ENCODE results near the gene SBNO2. TPM values are rescaled to one million over a fixed set of nuclear protein-coding genes. Genes with fewer than 3 reads are reported as not detected.
A peak's percentile ranks its signal among the peaks of the same experiment; 100 is the strongest.
"Not testable (repeated sequence)": the region's sequence is repeated elsewhere in the genome, so short reads cannot be mapped to it uniquely, and the experiment has no call there.

The SBNO2 gene
- total RNA-seq, 1 experiment from 2014 or later: 18.8 TPM

DNA sequence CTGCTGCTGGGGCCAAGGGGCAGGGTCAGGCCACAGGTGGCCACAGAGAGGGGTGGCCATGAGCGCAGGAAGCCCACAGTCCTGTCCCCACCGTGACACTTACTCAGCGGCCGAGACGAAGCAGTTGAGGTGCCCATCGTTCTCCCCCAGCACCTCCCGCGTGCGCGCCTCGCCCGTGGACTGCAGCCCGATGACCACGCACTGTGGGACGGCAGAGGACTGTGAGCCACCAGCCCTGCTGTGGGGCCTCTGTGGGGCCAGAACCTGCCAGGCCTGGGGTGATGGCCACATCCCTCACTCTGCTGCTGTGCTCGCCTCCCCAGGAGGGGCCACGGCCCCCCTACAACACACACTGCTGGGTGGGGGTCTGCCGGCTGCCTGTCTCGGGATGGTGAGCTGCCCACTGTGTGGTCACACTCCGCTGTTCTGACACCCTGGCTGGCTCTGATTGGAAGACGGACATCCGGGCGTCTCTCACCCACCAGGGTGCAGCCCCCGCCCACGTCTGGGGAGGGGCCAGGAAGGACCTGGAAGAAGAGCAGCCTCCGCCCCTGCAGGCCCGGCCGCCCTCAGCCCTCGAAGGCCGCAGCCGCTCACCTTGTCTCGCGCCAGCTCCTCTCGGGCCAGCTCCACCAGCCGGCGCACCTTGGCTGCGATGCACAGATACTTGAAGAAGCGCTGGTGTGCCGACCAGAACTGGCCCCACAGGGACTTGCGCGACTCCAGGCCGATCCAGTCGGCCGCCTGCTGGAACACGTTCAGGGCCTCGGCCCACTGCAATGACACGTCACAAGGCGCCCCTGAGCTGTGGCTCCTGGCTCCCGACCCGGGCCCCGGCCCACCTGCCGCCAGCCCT lies 57.1 kb downstream of the SBNO2 start:
- DNase-seq (ENCODE audit: low read depth, low spot score): no peak
- in situ Hi-C loops (cut with HindIII; ENCODE audit: low pct_unique_long_range_greater_than_20kb, low sequenced_read_pairs): no loop called here

DNA sequence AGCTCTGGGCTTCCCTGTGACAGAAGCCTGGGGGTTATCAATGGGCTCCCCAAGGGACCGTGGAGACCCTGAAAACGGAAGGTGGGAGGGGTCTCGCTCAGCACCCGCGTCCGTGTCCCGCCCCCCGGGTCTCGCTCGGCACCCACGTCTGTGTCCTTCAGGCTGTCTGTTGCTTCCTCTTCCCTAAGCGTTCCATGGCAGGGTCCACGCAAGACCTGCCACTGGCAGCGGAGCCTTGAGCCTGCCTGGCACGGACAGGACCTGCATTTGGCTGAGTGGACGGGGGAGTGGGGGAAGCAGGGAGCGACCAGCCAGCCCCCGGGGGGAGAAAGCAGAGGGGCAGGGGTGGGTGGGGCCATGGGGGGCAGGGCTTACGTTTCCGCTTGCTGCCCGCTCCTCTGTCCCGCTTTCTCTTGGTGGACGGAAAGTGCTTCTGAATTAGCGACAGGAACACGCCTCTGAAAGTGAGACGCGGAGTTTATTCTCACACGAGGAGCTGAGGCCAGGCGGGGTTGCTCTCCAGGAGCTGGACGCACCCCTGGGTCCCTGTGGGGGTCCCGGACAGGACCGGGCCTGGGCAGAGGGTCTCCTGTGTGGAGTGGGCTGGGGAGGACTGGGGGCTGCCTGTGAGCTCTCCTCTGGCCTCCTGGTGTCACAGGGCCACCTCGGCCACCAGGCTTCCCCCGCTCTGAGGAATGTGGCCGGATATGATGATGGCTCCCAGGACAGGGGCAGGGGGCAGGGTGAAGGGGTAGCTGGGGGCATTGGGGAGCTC lies 58.2 kb downstream of the SBNO2 start:
- in situ Hi-C loops (cut with HindIII; ENCODE audit: low pct_unique_long_range_greater_than_20kb, low sequenced_read_pairs): no loop called here
- no peak for DNase-seq (ENCODE audit: low read depth, low spot score)

DNA sequence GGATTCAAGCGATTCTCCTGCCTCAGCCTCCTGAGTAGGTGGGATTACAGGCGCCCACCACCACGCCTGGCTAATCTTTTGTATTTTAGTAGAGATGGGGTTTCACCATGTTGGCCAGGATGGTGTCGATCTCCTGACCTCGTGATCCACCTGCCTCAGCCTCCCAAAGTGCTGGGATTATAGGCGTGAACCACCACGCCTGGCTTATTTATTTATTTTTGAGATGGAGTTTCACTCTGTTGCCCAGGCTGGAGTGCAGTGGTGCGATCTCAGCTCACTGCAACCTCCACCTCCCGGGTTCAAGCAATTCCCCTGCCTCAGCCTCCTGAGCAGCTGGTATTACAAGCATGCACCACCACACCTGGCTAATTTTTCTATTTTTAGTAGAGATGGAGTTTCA lies 59.3 kb downstream of the SBNO2 start:
- DNase-seq (ENCODE audit: low read depth, low spot score); in situ Hi-C loops (cut with HindIII; ENCODE audit: low pct_unique_long_range_greater_than_20kb, low sequenced_read_pairs): not testable (repeated sequence)

DNA sequence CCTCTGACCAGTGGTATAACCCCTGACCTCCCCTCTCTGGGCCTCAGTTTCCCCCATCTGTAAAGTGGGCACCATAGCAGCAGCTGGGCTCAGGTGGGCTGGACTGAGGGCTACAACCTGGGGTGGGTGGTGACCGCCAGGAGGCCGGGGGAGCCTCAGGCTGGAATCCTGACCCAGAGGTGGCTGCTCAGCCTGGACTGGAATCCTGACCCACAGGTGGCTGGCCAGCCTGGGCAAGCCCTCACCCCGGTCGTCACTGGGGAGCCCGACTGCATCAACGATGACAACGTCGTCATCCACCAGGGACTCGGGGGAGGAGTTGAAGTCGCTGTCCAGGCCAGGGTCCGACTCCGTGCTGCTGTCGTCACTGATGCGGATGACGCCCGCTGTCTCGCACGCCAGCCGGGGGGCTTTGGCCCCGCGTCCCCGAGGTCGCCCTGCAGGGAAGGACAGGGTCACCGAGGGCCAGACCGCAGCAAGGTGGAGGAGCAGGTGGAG lies 60.0 kb downstream of the SBNO2 start:
- in situ Hi-C loops (cut with HindIII; ENCODE audit: low pct_unique_long_range_greater_than_20kb, low sequenced_read_pairs): no loop called here

DNA sequence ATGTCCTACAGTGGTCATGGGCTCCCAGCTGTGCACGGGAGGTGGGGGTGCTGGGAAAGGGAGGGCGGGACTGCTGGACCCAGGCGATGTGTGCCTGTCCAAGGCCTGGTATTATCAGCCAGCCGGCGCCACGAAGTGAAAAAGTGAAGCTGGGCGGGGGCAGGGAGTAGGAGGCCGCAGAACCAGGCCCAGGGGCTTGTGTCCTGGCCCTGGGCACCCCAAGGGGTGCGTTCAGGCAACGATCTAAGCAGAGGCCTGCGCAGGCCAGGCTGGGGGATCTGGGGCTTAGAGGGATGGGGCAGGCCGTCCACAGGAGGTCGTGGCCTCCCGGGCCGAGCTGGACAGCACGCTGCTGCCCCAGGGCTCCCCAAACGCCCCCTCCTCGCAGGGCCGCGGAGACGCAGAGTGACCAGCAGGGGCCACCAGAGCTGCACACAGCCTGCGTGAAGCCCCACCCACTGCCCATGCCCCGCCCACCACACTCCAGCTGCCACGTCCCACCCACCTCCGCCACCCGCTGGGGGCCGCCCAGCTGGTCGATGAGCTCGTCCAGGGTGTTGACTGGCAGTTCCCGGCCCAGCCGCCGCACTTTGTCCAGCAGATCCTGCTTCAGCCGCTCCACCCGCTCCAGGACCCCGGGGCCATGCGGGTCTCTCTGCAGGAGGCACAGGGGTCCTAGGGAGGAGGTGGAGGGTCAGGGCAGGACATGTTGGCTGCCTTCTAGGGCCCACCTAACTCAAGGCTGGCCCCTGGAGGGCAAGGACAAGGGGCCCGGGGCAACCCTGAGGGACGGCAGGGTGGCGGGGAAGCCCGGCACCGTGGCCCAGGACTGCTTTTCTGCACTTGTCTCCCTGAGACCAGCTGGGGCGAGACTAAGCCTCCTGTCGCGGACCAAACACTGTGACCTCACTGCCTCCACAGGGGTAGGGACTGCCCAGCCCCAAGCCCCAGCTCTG lies 60.8 kb downstream of the SBNO2 start:
- in situ Hi-C loops (cut with HindIII; ENCODE audit: low pct_unique_long_range_greater_than_20kb, low sequenced_read_pairs): no loop called here
- peak; percentile 84 for DNase-seq (ENCODE audit: low read depth, low spot score)

More for the DNA sequence above, 60.0 kb downstream of the SBNO2 start:
- DNase-seq (ENCODE audit: low read depth, low spot score): no peak

DNA sequence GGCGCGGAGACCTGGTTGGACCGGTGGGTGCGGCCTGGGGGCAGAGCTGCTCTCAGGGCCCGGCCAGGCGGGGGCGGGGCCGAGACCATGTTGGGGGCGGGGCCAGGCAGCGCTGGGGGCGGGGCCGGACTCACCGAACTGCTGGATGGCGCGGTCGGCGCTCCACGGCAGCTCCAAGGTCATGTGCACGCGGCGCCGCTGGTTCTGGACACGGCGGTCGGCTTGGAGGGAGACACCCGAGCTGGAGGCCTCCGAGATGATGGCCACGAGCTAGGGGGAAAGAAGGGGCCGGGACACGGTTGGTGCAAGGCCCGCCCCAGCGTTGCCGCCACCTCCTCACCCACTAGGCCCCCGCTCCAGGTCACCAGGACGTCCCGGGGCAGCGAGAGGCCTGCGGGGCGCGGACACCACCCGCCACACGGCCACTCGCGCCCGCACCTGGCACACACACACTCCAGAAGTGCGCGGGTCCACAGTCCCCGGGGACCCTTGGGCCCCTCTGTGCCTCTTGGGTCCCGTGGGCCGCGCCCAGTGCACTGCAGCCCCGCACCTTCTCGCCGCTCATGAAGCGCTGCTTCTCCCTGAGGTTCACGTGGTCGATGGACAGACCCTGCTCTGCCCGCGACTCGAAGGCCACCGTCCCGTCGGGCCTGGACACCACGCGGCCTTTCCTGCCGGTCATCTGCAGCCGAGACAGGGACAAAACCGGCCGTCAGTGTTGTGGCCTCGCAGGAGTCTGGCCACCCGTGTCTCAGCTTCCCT lies 61.6 kb downstream of the SBNO2 start:
- in situ Hi-C loops (cut with HindIII; ENCODE audit: low pct_unique_long_range_greater_than_20kb, low sequenced_read_pairs): no loop called here
- DNase-seq (ENCODE audit: low read depth, low spot score): no peak

DNA sequence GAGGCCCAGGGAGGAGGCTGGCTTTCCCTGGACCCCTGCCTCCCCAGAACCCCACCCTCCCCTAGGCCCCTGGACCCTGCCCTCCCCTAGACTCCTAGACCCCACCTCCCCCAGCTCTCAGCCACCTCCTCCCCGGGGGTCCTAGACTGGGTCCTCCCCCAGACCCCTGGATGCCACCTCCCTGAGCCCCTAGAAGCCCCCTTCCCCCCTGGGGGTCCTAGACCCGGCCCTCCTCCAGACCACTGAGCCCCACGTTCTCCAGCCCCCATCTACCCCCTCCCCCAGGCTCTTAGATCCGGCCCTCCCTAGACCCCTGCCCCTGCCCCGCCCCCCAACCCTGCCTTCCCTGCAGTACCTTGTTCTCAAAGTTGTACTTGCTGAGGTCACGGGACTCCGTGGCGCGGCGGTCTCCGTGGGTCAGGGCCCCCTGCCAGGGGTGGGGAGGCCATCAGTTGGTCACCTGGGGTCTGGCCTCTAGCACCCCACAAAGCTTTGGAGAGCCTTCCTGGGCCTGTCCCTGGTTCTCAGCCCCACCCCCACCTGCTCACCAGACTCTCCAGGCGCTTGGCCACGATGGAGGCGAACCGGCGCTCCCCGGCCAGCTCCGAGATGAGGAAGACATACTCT lies 62.3 kb downstream of the SBNO2 start:
- in situ Hi-C loops (cut with HindIII; ENCODE audit: low pct_unique_long_range_greater_than_20kb, low sequenced_read_pairs): no loop called here
- no peak for DNase-seq (ENCODE audit: low read depth, low spot score)

DNA sequence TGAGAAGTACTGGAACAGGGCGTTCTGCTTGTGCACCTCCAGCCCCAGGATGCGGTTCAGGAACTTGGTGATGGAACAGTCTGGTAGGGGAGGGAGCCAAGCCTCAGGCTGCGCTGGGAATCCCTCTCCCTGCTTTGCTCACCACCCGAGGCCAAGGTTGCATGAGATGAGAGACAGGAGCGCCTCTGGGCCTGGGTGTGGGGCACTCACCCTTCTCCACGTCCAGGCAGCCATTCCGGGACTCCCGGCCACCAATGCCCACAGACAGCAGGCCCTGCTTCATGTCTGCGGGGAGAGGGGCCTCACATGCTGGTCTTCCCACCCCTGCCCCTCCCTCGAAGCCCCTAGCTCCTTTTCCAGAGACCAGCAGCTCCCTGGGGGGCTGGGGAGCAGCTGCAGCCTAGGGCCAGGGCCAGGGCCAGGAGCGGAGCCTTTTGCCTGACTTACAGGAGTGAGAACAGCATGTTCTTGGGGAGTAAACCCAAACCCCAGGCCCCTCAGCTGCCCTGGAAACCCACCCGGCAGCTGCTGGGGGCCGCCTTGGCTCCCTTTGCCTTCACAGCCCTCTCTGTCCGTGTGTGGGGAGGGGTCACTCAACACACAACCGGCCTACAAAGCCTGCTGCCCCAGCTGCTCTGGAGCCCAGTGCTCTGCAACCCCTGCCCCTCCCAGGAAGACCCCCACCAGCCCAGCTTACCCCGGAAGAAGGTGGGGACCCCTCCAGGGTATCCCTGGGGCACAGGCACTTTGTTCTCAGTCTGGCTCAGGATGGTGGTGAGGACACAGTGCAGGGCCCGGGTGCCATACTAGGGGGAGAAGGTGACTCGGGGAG lies 63.0 kb downstream of the SBNO2 start:
- DNase-seq (ENCODE audit: low read depth, low spot score): no peak
- in situ Hi-C loops (cut with HindIII; ENCODE audit: low pct_unique_long_range_greater_than_20kb, low sequenced_read_pairs): no loop called here

DNA sequence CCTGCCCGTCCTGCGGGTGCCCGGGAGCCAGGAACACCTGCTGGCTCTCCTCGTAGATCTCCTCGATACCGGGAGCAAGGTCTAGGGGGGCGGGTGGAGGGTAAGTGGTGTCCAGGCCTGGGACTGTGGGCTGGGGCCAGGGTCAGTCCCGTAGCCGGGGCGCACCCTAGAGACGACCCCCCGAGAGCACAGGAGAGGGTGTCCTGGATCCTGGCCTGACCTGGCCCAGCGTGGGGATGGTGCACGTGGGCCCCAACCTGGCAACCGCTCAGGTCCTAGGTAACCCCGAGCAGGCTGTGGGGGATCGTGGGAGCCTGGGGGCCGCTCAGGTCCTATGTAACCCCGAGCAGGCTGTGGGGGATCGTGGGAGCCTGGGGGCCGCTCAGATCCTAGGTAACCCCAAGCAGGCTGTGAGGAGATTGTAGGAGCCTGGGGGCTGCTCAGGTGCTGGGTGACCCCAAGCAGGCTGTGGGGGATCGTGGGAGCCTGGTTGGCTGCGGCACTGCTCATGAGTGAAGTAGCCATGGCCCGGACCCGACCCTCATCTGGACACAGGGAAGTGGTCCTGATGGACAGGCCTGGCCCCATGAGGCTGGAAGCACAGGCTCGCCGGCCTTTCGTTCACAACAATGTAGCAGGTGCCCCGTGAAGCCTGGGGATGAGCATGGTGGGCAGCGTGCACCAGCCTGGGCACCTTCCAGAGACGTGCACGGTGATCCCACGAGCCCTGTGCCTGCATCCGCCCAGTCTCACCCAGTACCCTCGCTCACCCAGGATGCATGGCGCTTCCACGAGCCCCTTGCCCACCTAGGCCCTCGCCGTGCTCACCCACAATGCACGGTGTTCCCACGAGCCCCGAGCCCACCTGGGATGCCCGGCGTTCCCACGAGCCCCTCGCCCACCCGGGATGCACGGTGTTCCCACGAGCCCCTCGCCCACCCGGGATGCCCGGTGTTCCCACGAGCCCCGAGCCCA lies 64.1 kb downstream of the SBNO2 start:
- in situ Hi-C loops (cut with HindIII; ENCODE audit: low pct_unique_long_range_greater_than_20kb, low sequenced_read_pairs): no loop called here

DNA sequence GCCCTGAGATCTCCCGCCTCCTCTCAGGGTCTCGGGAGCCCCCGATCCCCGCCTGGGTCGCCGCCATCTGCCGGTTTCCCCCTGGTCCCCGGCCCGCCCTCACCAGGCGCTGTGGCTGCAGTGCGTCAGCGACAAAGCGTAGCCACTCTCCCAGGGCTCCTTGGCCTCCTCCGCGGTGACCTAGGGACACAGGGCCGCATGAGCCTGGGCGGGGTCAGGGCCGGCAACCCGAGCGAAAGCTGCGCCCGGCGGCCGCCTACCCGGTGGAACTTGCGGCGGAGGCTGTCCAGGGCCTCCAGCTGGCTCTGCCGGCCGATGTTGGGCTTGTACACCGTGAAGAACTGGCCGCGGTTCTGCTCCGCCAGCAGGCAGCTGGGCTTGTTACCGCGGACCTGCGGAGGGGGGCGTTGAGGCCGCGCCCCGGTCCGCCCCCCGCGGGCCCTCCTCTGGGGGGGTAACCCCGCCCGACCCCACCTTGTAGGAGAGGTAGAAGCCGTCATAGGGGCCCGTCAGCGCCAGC lies 65.0 kb downstream of the SBNO2 start:
- DNase-seq (ENCODE audit: low read depth, low spot score): no peak
- in situ Hi-C loops (cut with HindIII; ENCODE audit: low pct_unique_long_range_greater_than_20kb, low sequenced_read_pairs): no loop called here

More for the DNA sequence above, 64.1 kb downstream of the SBNO2 start:
- no peak for DNase-seq (ENCODE audit: low read depth, low spot score)

DNA sequence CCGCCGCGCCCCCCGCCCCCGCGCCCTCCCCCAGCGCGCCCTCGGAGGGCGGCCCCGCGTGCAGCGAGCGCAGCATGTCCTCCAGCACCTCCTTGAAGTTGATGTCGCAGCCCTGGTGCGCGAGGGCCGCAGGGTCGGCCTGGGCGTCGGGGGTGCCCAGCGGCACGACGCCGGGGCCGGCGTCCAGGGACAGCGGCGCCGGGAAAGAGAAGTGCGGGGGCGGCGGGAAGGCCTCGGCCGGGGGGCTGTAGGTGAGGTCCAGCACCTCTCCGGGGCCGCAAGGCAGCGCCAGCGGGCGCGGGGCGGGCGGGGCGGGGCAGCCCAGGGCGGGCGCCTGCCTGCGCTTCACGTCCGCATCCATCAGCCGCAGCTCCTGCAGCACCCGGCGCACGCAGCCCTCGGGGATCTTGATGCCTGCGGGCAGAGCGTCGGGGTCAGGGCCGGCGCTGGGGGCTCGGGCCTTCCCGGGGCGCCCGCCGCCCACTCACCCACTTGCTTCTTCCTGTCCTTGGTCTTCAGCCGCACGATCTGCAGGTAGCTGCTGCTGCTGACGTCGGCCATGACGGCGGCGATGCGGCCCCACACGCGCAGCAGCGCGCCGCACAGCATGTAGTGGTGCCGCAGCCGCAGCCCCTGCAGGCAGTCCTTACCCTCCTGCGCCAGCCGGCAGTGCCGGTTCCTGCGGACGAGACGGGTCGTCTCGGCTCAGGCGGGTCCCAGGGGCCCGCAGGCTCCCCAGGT lies 65.6 kb downstream of the SBNO2 start:
- in situ Hi-C loops (cut with HindIII; ENCODE audit: low pct_unique_long_range_greater_than_20kb, low sequenced_read_pairs): no loop called here
- DNase-seq (ENCODE audit: low read depth, low spot score): no peak

DNA sequence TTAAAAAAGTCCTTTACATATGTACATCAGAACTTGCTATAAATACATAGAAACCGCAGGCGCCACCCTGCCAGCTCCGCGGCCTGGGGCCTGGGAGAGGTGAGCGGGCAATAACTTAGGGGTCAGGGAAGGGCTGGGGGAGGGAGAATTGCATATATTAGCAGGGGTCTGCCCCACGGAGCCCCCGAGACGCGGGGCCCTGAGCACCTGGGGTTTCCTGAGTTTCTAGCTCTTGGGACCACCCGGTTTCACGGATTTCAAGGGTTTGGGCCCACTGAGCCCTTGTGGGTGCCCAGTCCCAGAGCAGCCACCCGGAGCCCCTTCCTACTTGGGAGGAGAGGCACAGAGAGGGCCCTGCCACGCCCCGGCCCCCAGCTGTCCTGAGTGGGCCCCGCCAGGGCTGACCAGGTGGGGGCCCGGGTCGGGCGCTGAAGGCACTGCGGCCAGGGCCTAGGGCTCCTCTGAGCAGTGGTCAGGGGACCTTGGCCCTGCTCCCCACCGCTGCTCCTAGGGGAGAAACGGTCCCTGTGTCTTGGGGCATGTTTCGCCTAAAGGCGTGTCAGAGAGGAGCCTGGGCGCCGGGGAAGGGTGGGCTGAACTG lies 66.3 kb downstream of the SBNO2 start:
- in situ Hi-C loops (cut with HindIII; ENCODE audit: low pct_unique_long_range_greater_than_20kb, low sequenced_read_pairs): no loop called here
- no peak for DNase-seq (ENCODE audit: low read depth, low spot score)

DNA sequence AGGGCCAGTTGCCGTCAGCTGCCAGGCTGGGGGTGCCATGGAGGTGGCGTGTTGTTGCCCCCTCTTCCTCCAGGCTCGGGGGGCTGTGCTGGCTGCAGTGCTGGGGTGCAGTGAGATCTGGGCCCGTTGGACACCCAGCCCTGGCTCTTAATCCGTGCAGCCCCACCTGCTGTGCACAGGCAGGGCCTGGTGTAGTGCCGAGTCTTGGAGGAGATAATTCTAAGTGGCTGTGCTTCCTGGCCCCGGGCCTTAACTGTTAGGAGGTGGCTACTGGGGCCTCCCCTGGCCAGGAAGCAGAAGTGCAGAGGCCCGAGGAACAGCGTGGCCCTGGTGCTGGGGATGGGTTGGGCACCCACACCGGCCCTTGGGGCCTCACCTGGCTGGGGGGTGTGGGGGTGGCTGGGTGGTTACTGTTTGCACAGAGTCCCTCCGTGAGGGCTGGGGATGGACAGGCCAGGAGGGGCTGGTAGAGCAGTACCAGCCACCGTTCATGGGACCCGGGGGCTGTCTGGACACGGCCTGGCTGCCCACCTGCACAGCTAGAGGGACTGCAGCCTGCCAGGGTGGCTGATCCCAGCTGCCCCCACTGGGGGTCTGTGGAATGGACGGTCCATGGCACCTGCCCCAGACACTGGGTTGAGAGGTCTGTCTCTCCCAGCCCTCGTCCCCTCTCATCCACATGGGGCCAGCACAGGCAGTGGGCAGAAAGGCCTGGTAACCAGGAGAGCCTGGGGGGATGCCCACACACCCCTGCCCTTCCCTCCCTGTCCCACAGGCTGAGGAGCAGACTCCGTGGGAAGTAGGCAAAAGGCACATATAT lies 67.0 kb downstream of the SBNO2 start:
- in situ Hi-C loops (cut with HindIII; ENCODE audit: low pct_unique_long_range_greater_than_20kb, low sequenced_read_pairs): no loop called here
- DNase-seq (ENCODE audit: low read depth, low spot score): peak; percentile 45
